HepG2 (cell line): ENCODE data around the gene PLBD2. TPM values are rescaled to one million over a fixed set of nuclear protein-coding genes. Genes with fewer than 3 reads are reported as not detected.

Experiments used
- ATAC-seq: fragments of 200-7000 bp; cut with Tn5 transposase; 3 replicates; pipeline ENCODE4 v1.9.1; 2020; ENCODE audit warnings: mild to moderate bottlenecking, moderate library complexity
- BruUV-seq: library from RNA; stranded (reverse); fragments of 400-500 nt; replicated peaks from 2 replicates; lab custom pipeline; 2021; lab: Mats Ljungman, UMichigan
- CTCF ChIA-PET: fragments of 300-600 bp; formaldehyde crosslinking; extraction: SDS; loops from one replicate; lab custom pipeline; 2021; ENCODE audit warnings: low total read pairs, inconsistent platforms, low intra/inter-chr PET ratio; lab: Yijun Ruan, JAX
- POLR2A ChIA-PET: fragments of 350-600 bp; sonication (Branson Sonifier 250); formaldehyde crosslinking; loops from one replicate; lab custom pipeline; 2020; ENCODE audit warnings: antibody characterized with exemption, inconsistent platforms; lab: Yijun Ruan, JAX
- DNase-seq: peaks from one replicate; pipeline ENCODE4 v3.0.0-alpha.2; 2015; ENCODE audit warnings: low spot score
- FAIRE-seq: peaks from 3 replicates; lab custom pipeline; 2011; peaks lifted over from hg19 to GRCh38; lab: Jason Lieb, UNC
- H2AFZ ChIP-seq: one replicate; pipeline ENCODE4 v1.6.1; 2011; ENCODE audit warnings: low read length, inconsistent platforms
- H3K27ac ChIP-seq: fragments of 300-600 bp; 3 replicates; pipeline ENCODE4 v1.8.0; 2011; ENCODE audit warnings: mixed run types, mild to moderate bottlenecking, mixed read lengths, low read length, inconsistent platforms; ENCODE audit not compliant: insufficient read depth; ENCODE audit errors: extremely low read length
- H3K27me3 ChIP-seq, 2 experiments: fragments of 200-600 bp in 1 of 2; 2 replicates in 1 of 2; 3 replicates in 1 of 2; pipeline versions ENCODE4 v1.6.0 to v1.8.0; 2011; ENCODE audit warnings: low read length in 2 of 2, mild to moderate bottlenecking in 2 of 2, moderate library complexity in 2 of 2, inconsistent platforms in 1 of 2; ENCODE audit not compliant: insufficient read depth in 2 of 2, control insufficient read depth in 1 of 2
- H3K36me3 ChIP-seq, 2 experiments: fragments of 200-600 bp in 1 of 2; replicated peaks in 1 of 2; 2 replicates in 1 of 2; 3 replicates in 1 of 2; pipeline versions ENCODE4 v1.5.1 to v1.8.0; 2011; ENCODE audit warnings: low read length in 2 of 2, inconsistent platforms in 1 of 2; ENCODE audit not compliant: insufficient read depth in 2 of 2, control insufficient read depth in 1 of 2
- H3K4me1 ChIP-seq: 2 replicates; pipeline ENCODE4 v1.5.1; 2012; ENCODE audit warnings: low read length, inconsistent platforms; ENCODE audit not compliant: insufficient read depth
- H3K4me2 ChIP-seq: 2 replicates; pipeline ENCODE4 v1.6.0; 2011; ENCODE audit warnings: low read depth, low read length, inconsistent platforms
- H3K4me3 ChIP-seq, 3 experiments: fragments of 200-600 bp in 1 of 3; sonication (generic), shearing (Covaris generic) in 1 of 3; replicated peaks in 1 of 3; 2 replicates each; pipeline ENCODE4 v1.5.1; 2011 to 2016; ENCODE audit warnings: low read length in 3 of 3, inconsistent platforms in 2 of 3, low read depth in 2 of 3, mild to moderate bottlenecking in 2 of 3, control low read depth in 1 of 3, mixed read lengths in 1 of 3; ENCODE audit not compliant: insufficient read depth in 1 of 3
- H3K79me2 ChIP-seq: one replicate; pipeline ENCODE4 v1.6.1; 2011; ENCODE audit warnings: low read length, inconsistent platforms; ENCODE audit not compliant: insufficient read depth
- H3K9ac ChIP-seq: 2 replicates; pipeline ENCODE4 v1.6.0; 2011; ENCODE audit warnings: mild to moderate bottlenecking, low read depth, low read length, inconsistent platforms; ENCODE audit not compliant: insufficient read depth
- H3K9me3 ChIP-seq: 2 replicates; pipeline ENCODE4 v1.5.1; 2012; ENCODE audit warnings: mild to moderate bottlenecking, low read length
- H4K20me1 ChIP-seq: 2 replicates; pipeline ENCODE4 v1.6.0; 2011; ENCODE audit warnings: inconsistent platforms, mild to moderate bottlenecking, low read length, moderate library complexity; ENCODE audit not compliant: insufficient read depth
- NPAS2 ChIP-seq: sonication (generic); formaldehyde crosslinking; IDR thresholded peaks from 2 replicates; pipeline ENCODE4 v1.8.0; 2022; ENCODE audit warnings: mild to moderate bottlenecking, missing genetic modification reagents, borderline replicate concordance
- WGBS: methylation state at CpG from one replicate; pipeline ENCODE4 v1.1.6; 2017; ENCODE audit warnings: low lambda C conversion rate; 5-methylcytosine and 5-hydroxymethylcytosine counted together
- in situ Hi-C: cut with HindIII; loops from 2 replicates; pipeline ENCODE4 v1.10.0; 2017; ENCODE audit warnings: low pct_unique_long_range_greater_than_20kb; ENCODE audit not compliant: extremely low pct_ligation_motif_present
- intact Hi-C: fragments of 100-400 bp; cut with micrococcal nuclease; formaldehyde crosslinking; loops from one replicate; pipeline ENCODE4 v1.10.0; 2022; ENCODE audit not compliant: unreplicated experiment
- polyA plus RNA-seq, 8 experiments: library from polyadenylated mRNA; depleted of rRNA in 3 of 8; stranded (reverse) in 7 of 8; unstranded in 1 of 8; fragments of >200 nt; fragmentation: Illumina TruSeq in 4 of 8; extraction: Trizol in 4 of 8; gene quantifications; 2 replicates each; pipeline versions ENCODE4 v1.2.1 to v1.2.3, GENCODE V29; 2011 to 2016; ENCODE audit warnings: low read depth in 4 of 8, missing spikeins in 1 of 8, mixed read lengths in 1 of 8; ENCODE audit not compliant: insufficient read depth in 1 of 8
- total RNA-seq, 5 experiments: library from RNA; depleted of rRNA; stranded (reverse); fragments of >200 nt; fragmentation: Illumina TruSeq; extraction: Trizol; gene quantifications; 2 replicates each; pipeline ENCODE4 v1.2.3, GENCODE V29; 2016; ENCODE audit warnings: low read depth in 1 of 5
- TF ChIP-seq, protein P1 (sequence below): sonication (generic); formaldehyde crosslinking; IDR thresholded peaks from 2 replicates; pipeline ENCODE4 v1.9.0; 2021; ENCODE audit warnings: mild to moderate bottlenecking, missing genetic modification reagents

Gene PLBD2
- total and polyA plus RNA-seq, 2 of the 13 experiments (the other 11 are each of a cell fraction or from before 2014, with no cell fraction given): 6.7 to 8.5 TPM

DNA sequence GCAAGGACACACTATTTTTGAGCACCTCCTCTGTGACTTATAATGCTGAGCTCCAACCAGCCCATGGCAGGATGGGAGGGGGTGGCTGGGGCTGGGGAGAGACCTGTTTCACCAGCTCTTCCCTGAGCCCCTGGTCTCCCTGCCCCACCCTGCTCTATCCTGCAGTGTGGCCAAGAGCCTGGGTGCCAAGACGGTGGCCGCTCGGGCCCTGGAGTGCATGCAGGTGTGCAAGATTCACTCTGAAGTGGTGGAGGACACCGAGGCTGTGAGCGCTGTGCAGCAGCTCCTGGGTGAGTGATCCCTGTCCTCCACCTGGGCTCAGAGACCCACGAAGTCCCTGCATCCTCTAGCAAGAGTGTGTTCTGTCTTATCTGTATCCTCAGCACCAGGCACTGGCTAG, 78.2 kb downstream of the PLBD2 start:
- intact Hi-C loops: no loop called here
- no peak for DNase-seq
- peaks cover 0 to 17% of the 10 kb centered on the region in 2 experiments; a peak in 1 of 5 replicates for H3K27me3 ChIP-seq
- H3K4me3 ChIP-seq: no peak overlapping the region
- H2AFZ ChIP-seq: no peak overlapping the region
- WGBS: no CpG with 5 or more reads among the region's 6 CpGs
- BruUV-seq: no TSS peak
- H3K4me2 ChIP-seq: no peak overlapping the region
- H3K79me2 ChIP-seq: no peaks in the 10 kb centered on the region
- no peak overlapping the region for H3K9ac ChIP-seq
- no peak for TF ChIP-seq NPAS2 (CRISPR knock-in tag)
- TF ChIP-seq, protein P1, sequence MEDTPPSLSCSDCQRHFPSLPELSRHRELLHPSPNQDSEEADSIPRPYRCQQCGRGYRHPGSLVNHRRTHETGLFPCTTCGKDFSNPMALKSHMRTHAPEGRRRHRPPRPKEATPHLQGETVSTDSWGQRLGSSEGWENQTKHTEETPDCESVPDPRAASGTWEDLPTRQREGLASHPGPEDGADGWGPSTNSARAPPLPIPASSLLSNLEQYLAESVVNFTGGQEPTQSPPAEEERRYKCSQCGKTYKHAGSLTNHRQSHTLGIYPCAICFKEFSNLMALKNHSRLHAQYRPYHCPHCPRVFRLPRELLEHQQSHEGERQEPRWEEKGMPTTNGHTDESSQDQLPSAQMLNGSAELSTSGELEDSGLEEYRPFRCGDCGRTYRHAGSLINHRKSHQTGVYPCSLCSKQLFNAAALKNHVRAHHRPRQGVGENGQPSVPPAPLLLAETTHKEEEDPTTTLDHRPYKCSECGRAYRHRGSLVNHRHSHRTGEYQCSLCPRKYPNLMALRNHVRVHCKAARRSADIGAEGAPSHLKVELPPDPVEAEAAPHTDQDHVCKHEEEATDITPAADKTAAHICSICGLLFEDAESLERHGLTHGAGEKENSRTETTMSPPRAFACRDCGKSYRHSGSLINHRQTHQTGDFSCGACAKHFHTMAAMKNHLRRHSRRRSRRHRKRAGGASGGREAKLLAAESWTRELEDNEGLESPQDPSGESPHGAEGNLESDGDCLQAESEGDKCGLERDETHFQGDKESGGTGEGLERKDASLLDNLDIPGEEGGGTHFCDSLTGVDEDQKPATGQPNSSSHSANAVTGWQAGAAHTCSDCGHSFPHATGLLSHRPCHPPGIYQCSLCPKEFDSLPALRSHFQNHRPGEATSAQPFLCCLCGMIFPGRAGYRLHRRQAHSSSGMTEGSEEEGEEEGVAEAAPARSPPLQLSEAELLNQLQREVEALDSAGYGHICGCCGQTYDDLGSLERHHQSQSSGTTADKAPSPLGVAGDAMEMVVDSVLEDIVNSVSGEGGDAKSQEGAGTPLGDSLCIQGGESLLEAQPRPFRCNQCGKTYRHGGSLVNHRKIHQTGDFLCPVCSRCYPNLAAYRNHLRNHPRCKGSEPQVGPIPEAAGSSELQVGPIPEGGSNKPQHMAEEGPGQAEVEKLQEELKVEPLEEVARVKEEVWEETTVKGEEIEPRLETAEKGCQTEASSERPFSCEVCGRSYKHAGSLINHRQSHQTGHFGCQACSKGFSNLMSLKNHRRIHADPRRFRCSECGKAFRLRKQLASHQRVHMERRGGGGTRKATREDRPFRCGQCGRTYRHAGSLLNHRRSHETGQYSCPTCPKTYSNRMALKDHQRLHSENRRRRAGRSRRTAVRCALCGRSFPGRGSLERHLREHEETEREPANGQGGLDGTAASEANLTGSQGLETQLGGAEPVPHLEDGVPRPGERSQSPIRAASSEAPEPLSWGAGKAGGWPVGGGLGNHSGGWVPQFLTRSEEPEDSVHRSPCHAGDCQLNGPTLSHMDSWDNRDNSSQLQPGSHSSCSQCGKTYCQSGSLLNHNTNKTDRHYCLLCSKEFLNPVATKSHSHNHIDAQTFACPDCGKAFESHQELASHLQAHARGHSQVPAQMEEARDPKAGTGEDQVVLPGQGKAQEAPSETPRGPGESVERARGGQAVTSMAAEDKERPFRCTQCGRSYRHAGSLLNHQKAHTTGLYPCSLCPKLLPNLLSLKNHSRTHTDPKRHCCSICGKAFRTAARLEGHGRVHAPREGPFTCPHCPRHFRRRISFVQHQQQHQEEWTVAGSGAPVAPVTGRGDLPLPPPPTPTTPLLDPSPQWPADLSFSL (CRISPR knock-in tag): no peak
- H3K36me3 ChIP-seq: no peaks in the 10 kb centered on the region
- ChIA-PET POLR2A (no interaction called here), CTCF (no interaction called here)
- H4K20me1 ChIP-seq: no peaks in the 10 kb centered on the region
- ATAC-seq: no peak
- in situ Hi-C loops: loop anchor here (10.0 kb wide), 1 partner anchor 478 kb away; no protein-coding TSS in a partner anchor
- no peak overlapping the region for H3K27ac ChIP-seq
- H3K9me3 ChIP-seq: no peaks in the 10 kb centered on the region
- H3K4me1 ChIP-seq: peaks cover 7% of the 10 kb centered on the region; the same call in 1 of the 2 replicates
- FAIRE-seq: no peak
